Suppressor macrophage (primary cell): Measurements from ENCODE around the gene TIGAR.

Experiments
- DNase-seq, 4 experiments: peaks; one replicate each; pipeline ENCODE4 v3.0.0-alpha.2; 2020 to 2022
- total RNA-seq, 17 experiments: gene quantifications; one replicate each; lab custom pipeline; 2026; ENCODE audit warnings: mixed read lengths in 6 of 17, inconsistent platforms in 3 of 17; lab: John Stamatoyannopoulos, UW

Gene TIGAR, protein sequence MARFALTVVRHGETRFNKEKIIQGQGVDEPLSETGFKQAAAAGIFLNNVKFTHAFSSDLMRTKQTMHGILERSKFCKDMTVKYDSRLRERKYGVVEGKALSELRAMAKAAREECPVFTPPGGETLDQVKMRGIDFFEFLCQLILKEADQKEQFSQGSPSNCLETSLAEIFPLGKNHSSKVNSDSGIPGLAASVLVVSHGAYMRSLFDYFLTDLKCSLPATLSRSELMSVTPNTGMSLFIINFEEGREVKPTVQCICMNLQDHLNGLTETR
- total RNA-seq, result 2.3 to 69.8 (median 31.2) reads per million in 17 experiments

DNA sequence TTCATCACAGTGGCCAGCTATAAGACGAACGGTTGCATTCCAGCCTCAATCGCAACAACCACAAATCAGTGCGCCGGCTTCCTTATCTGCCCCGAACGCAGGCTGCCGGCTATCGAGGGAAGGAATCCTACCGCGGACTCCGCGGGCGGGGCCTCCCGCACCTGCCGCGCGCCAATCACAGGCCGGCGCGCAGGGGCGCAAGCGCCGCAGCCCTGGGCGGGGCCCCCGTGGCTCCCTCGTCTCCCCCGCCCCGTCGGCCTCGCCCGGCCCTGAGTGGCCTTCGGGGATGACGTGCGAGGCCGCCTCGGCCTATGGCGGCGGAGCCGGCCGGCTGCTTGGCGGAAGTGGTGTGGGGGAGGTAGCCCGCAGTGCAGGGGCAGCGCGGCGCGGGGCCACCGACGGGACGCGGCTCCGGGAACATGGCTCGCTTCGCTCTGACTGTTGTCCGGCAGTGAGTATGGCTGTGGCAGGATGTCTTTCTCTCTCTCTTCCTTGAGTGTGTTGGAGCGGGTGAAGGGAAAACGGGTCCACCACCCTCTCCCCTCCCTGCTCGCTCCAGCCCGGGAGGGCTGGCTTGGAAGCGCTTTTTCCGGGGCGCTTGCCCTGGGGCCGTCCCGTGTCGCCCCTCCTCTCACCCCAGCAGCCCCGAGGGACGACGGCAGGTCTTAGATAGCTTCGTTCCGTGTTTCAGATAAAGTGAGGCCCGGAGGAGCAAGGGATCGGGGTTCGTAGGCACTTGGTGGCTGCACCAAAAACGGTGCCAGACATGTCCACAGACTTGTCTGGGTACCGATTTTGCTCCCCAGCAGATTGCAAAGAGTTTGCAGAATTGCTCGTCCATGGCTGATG is at the start of gene TIGAR:
Gene TIGAR (plus strand): TSS at position 361 of the 849 bp plus-strand sequence. CDS start 59 bp downstream, at position 420.
- peak; percentile 98 to 100 (median 98) for DNase-seq

DNA sequence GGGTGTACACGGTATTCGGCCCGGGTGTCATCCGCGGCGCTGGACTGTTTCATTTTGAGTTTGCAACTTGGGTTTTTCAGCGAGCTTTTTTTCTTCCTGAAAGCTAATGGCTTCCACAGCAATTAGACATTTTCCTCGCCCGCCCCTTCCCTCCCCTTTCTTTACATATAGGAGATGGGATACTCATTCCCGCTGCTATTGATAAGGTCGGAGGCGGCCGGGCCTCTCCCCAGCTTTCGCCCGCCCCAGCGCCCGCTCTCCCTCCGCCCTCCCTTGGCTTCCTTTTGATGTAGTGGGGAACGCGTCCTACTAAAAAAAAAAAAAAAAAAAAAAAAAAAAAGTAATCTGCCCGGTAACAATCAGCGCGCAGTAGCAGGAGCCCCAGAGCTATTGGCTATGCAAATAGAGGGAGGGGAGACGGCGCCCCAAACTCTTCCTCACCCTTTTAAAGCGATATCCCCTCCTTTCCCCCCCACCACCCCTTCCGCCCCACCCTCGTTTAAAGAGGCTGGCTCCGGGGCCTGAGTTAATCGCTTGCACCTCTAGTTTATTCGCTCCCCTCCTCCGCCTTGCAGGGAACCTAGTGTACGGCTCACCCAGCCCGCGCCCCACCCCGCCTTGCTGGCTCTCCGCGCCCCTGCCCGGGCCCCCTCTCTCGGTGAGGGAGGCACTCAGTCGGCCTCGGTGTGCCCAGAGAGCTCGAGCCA is 49.1 kb upstream of the TIGAR start:
- peak in 3 of 4 experiments; percentile 40 to 54 (median 51) for DNase-seq

DNA sequence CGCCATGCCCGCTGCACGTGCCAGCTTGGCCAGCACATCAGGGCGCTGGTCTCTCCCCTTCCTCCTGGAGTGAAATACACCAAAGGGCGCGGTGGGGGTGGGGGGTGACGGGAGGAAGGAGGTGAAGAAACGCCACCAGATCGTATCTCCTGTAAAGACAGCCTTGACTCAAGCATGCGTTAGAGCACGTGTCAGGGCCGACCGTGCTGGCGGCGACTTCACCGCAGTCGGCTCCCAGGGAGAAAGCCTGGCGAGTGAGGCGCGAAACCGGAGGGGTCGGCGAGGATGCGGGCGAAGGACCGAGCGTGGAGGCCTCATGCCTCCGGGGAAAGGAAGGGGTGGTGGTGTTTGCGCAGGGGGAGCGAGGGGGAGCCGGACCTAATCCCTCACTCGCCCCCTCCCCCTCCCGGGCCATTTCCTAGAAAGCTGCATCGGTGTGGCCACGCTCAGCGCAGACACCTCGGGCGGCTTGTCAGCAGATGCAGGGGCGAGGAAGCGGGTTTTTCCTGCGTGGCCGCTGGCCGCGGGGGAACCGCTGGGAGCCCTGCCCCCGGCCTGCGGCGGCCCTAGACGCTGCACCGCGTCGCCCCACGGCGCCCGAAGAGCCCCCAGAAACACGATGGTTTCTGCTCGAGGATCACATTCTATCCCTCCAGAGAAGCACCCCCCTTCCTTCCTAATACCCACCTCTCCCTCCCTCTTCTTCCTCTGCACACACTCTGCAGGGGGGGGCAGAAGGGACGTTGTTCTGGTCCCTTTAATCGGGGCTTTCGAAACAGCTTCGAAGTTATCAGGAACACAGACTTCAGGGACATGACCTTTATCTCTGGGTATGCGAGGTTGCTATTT is 48.4 kb upstream of the TIGAR start:
- DNase-seq, result no peak

DNA sequence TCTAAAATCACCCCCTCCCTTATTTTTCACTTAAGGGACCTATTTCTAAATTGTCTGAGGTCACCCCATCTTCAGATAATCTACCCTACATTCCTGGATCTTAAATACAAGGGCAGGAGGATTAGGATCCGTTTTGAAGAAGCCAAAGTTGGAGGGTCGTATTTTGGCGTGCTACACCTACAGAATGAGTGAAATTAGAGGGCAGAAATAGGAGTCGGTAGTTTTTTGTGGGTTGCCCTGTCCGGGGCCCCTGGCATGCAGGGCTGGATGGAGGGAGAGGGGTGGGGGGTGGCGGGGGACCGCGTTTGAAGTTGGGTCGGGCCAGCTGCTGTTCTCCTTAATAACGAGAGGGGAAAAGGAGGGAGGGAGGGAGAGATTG is 47.8 kb upstream of the TIGAR start:
- DNase-seq, result no peak

DNA sequence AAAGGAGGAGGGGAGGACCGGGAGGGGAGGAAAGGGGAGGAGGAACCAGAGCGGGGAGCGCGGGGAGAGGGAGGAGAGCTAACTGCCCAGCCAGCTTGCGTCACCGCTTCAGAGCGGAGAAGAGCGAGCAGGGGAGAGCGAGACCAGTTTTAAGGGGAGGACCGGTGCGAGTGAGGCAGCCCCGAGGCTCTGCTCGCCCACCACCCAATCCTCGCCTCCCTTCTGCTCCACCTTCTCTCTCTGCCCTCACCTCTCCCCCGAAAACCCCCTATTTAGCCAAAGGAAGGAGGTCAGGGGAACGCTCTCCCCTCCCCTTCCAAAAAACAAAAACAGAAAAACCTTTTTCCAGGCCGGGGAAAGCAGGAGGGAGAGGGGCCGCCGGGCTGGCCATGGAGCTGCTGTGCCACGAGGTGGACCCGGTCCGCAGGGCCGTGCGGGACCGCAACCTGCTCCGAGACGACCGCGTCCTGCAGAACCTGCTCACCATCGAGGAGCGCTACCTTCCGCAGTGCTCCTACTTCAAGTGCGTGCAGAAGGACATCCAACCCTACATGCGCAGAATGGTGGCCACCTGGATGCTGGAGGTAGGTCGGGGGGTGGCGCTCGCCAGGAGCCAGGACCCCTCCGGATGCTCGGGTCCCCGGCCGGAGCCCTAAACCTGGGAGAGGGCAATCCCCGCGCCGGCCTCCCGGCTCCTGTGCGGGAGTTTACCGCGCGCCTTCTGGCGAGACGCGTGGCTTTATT is 47.2 kb upstream of the TIGAR start, which contains the start of gene CCND2:
Gene CCND2 (plus strand): TSS at position 111 of the 744 bp plus-strand sequence. CDS start 279 bp downstream, at position 390.
- peak; percentile 45 to 79 (median 66) for DNase-seq

DNA sequence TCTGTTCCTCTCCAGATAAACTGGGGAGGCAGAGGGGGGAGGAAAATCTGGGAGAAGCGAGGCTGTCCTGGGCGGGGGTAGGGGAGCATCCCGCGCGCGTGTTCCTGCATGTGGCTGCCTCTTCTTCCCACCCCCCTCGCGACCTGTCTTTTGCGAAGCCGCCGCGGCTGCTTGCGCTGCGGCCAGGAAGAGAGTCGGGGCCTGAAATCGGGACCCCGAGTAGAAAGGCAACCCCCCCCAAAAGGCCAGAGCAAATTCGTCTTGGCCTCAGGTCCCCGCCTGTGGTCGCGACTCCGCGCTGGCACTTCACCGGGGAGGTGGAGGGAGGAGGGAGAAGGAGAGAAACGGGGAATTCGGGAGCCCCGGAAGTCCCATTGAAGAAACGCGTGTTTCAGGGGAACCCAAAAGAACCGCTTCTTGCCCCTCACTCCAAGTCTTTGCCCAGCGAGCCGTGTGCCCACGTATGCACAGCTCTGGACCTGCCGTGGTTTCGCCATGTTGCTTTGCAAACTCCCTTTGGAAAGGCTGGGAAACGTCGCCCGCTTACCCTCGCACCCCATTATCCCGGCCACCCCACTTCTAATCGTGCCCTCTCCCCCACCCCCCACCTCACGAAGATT is 46.5 kb upstream of the TIGAR start:
- no peak for DNase-seq

DNA sequence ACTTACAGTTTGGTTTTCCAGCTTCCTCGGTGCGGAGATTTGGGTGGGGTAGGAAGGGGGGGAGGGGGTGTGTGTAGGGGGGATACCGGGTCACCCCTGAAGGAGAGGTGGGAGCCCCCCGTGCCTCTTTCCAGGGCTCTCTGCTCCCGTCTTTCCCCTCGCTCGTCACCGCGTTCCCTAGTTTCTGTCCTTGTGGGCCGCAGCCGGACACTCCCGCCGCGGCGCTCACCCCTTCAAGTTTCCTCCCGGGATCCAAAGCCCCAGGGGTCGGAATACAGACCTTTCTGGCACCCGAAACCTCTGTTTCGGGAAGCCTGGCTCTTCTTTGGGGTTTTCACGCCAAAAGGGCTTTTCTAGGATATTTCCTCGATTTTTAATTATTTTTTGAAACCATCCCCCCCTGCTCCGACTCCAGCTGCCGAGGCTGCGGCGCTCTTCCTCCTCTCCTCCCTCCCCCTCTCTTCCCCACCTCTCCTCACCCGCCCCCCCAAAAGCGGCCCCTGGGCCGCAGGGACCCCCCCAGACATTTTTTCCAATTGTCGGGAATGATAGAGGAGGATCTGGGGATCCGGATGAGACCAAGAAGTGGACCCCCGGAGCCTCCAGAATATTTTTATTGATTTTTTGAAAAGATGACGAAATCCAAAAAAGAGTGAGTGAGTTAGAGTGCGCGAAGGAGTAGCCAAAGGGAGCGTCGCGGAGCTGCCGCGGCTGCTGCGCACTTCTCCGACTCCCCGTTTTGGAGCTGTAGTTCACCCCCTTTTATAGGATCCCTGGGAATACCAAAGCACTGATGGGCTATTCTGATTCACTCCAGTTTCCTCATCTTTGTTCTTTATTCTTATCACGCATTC is 45.8 kb upstream of the TIGAR start:
- peak in 1 of 4 experiments; percentile 47 for DNase-seq

DNA sequence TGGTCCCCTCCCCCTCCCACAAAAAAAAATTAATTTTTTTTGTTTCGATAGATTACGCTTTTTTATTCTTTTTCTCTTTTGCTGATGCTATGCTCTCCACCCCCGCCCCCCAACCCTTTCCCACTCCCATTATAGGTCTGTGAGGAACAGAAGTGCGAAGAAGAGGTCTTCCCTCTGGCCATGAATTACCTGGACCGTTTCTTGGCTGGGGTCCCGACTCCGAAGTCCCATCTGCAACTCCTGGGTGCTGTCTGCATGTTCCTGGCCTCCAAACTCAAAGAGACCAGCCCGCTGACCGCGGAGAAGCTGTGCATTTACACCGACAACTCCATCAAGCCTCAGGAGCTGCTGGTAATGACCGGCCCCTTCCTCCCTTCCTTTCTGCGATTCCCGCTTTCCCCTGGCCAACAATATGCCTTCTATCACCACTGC is 45.1 kb upstream of the TIGAR start:
- DNase-seq, result no peak

DNA sequence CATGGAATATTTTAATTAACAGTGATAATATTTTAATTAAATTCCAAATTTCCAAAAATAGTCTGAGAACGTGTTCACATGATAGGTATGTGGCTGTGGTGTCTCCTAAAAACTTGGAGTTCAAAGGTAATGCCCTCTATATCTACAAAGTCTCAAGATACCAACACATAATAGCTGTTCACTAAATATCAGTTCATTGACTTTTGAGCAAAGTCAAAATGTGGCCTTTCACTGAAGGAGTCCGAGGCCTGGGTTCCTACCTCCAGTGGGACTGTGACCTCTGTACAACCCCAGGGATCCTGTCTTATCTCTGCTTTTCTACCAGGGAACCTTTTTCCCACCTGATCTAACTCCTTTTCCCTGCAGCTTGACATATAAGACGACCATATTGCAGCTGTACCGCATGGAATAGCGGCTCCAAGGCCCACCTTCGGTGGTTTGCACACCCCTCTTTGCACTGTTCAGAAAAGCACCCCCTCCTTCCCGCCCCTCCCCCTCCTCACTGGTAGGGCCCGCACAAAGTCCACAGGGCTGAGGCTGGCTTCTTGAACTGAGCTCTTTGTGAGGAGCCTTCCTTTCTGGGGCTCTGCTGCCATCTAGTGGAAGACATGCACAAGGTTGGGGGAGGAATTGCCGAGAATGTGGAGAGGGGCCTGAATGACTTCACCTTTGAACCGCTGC is 44.3 kb upstream of the TIGAR start:
- peak; percentile 87 to 94 (median 88) for DNase-seq

DNA sequence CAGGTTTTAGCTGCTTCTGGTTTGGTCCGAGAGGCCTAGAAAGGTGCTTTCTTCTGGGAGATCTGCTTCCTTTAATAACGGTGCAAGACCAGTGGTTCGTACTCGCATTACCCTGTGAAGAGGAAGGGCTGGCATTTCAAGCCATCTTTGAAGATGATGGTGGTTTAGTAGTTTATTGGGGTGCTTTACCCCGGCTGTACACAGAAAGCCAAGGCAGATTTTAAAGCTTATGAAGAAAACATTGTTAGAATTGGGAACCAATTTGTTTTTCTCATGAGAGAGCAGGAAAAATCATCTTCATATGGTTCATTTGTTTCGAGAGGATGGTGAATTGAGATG is 43.8 kb upstream of the TIGAR start:
- DNase-seq, result no peak

DNA sequence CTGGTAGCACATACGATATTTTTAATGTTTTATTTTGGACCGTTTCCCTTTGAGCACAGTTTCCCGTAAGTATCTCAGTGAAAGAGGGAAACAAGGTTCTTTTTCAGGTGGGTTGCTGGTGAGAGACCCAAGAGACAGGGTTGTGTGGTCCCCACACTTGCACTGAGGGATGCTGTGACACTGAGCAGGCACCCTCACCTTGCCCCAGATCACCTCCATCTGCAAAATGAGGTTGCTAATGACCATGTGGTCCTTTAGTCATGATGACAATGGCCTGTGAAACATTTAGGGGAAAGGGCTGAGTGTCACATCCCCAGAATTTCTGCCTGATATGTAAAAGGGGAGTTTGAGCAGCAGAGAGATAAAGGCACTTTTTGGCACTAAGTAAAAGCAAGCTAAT is 43.2 kb upstream of the TIGAR start:
- DNase-seq, result no peak

DNA sequence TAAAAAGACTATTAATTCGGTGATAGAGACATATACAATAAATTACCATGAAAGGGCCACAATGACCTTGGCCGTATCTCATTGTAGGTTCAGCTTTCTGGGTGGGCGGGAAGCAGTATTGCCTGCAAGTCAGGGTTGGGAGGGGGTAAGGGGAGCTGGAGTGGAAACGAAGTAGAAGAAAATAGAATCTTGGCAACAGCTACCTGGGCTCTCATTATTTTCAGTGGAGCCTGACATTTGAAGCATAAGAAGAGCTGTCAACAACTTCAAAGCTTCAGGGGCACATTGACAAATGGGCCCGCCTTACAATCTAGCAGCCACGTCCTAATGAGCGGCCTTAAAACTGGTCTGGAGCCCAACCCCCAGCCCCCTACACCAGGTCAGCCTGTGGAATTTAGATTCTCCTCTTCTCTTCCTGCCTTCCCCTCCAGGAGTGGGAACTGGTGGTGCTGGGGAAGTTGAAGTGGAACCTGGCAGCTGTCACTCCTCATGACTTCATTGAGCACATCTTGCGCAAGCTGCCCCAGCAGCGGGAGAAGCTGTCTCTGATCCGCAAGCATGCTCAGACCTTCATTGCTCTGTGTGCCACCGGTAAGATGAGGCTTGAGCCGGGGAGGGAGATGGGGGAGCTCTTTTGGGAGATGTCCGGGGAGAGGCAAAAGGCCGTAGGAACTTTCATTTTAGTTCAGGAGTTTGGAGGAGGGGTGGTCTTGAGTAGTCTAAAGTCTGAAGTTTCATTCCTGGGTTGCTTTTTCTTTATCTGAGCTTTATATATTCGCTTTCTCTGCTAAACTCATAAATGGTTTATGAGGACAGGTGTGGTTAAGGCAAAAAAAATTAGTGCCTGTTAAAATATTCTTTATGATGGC is 42.5 kb upstream of the TIGAR start:
- DNase-seq, result peak; percentile 81 to 93 (median 90)

DNA sequence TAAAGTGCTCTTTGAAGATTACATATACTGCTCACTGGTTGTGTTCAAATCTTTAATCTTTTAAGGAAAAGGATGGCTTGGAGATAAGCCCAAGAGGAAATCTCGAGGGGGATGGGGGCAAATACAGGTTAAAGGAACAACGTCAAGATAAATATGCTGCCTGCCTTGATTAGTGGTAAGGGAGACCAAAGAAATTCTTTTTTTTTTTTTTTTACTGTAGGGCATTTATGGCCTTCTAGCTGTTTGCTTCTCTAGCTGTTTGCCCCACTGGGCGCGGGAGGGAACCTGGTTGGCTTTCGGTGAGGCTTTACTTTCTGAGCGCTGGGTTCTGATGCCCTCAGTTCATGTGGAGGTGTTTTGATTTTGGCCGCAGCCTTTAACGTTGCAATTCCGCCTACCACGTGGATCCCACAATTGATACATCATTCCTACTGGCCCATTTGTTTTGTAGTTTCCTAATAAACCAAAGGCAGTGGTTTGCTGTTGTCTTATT is 41.8 kb upstream of the TIGAR start:
- DNase-seq, result no peak

DNA sequence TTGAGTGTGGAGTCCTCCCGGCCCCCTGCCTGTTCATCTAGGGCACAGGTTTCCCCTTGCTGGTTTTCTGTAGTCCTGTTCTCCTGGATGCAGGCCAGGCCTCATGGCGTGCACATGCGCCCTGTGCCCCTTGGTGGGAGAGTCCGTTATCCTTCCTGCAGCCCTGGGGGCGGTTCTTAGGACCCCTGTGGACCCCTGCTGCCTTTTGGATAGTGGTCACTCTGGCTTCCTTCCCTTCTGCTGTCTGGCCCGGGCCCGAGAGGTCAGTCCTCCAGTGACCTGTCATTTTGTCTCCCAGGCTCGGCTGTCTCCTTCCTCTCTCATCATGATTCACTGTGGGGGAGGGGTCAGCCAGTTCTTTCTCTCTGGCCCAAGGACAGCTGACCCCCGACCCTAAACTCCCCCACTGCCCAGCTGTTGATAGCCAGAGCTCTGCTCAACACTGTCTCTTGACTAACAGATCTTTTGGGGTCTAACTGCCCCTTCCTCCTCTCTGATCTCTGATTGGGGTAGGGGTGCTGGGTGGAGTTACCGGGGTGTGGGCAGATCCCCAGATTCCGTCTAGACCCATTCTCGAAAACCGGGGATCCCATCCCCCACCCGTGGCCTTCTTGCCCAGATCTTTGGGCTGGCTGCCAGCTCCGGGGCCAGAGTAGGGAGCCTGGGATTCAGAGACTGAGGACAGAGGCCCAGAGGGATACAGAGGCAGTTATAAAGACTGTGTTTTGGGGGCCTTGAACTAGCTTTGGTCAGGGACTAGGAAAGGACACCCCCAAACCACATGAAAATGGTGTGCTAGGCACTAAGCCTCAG is 40.5 kb upstream of the TIGAR start:
- DNase-seq, result peak in 3 of 4 experiments; percentile 48 to 54 (median 49)

DNA sequence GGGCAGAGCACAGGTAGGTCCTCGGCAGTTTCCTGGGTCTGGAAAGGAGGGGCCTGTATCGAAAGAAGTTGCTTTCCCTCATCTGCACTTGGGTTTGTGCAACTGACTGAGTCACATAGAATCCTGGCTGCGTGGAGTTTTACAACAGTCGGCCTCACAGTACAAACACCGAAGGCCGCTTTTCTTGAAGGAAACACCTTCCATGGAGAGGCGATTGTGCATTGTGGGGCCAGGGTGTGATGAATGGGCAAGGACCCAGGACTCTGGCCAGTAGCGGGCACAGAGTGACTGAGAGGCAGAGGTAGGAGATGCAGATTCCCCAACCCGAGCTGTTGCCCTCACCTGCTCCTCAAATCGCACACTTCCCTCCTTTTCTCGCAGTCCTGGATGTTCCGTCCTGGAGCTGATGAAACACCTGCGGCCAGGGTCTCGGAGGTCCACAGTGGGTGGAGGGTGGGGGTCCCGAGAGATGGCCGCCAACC is 39.8 kb upstream of the TIGAR start:
- no peak for DNase-seq

DNA sequence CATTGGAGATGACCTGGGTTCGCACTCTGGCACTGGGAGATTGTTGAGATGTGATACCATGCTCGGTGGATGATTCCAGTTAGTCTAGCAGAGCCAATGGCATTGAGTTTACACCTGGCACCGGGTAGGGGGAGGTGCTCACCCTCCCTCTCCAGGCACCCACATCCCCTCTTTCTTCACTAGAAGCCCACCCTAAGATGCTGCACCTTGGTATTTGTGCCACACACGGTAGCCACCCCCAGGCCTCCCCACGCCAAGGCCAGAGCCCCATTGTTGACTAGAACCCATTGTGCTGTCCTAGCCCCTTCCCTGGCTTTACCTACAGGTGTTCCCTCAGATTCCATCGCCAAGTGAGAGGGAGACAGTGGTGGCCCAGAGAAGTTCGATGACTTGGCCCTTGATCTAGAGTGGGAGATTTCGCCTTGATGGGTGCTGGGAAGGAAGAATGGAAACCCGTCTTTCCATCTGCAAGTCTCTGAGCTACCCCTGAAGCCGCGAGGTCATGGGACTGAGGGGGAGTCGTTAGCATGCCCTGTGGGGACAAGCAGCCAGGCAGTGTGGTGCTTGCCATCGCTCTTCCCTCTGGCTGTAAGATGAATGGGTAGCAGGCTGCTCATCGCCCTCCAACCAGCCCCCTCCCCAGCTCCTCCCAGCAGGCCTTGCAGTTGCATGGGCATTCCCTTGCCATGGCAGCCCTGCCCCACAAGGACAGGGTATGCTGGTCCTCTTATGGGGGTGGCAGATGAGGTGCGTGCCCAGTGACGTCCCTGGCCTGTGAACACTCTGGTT is 38.7 kb upstream of the TIGAR start:
- no peak for DNase-seq
